Stimulated activated CD8-positive, alpha-beta memory T cell treated with anti-CD3 and anti-CD28 coated beads, Interleukin-12 subunit alpha, Interleukin-12 subunit beta, amount 100 ng/mL, for 4 hours (primary cell): ENCODE data around the gene TNIK.

Source experiments
- DNase-seq: peaks from one replicate; pipeline ENCODE4 v3.0.0-alpha.2; 2020; ENCODE audit warnings: low read depth

TNIK gene

DNA sequence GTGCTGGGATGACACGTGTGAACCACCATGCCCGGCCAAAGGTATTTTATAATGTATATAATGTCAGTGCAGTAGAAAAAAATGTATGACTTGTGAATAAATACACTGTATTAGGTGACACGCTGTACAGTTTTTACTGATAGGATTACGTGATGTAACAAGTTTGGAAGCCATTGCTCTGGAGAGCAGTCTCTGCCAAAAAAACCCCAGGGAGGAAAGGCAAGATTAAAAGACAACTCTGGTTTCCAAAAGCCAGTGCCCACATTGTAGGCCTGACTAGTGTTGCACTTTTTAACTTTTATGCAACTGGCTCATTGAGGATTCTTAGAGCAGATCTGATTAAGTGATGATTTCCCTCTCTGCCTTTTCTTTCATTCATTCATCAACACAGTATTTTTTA lies 371.7 kb downstream of the TNIK start:
- DNase-seq, result no peak

GRCh38 chr3:171086914-171087313 lies 373.3 kb downstream of the TNIK start:
- no peak for DNase-seq

- DNase-seq, result no peak
Observed at GRCh38 chr3:171077261-171077660, 382.9 kb downstream of the TNIK start.

DNA sequence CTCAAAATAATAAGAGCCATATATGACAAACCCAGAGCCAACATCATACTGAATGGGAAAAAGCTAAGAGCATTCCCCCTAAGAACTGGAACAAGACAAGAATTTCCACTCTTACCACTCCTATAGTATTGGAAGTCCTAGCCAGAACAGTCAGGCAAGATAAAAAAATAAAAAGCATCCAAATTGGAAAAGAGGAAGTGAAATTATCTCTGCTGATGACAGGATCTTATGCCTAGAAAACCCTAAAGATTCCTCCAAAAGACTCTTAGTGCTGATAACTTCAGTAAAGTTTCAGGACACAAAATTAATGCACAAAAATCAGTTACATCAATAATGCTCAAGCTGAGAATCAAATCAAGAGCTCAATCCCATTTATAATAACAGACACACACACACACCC lies 387.8 kb downstream of the TNIK start:
- no peak for DNase-seq

GRCh38 chr3:171068658-171069057 lies 391.5 kb downstream of the TNIK start:
- no peak for DNase-seq

GRCh38 chr3:171066206-171066605 lies 394.0 kb downstream of the TNIK start:
- no peak for DNase-seq

GRCh38 chr3:171065732-171066131 lies 394.5 kb downstream of the TNIK start:
- no peak for DNase-seq

GRCh38 chr3:171064461-171064860 lies 395.7 kb downstream of the TNIK start:
- DNase-seq, result no peak

DNA sequence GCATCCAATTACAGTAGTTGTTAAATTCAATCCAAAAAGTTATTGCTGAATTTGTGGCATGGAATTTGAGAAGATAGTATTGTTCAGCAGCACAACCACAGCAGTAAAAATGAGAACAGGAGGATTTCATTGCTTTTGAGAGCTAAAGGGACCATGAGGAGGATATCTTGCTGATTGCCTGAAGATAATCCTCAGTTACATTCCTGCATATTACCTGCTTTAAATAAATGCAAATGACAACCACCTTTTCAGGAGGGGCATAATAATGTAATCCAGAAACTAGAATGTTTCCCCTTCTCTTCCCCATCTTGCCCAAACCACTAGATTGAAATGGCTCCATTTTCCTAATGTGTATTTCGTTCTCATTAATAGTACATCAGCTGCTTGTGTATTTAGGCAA lies 398.5 kb downstream of the TNIK start:
- no peak for DNase-seq

DNA sequence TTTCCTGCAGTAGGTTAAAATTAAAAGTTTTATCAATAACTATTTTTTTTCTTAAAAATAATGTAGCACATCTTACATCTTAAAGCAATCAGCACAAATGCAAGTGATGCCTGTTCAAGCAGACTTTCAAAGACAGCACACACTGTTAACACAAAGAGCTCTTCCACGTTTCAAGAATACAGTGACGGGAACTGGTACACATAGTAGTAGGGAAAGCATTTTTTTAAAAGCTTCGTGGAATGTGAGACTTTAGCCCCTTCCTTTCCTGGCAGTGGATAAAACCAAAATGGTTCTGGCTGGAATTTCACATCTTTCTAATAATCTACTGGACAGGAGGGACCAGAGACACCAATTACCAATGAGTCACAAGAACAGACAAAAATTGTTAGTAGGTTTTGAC lies 400.2 kb downstream of the TNIK start:
- no peak for DNase-seq

DNA sequence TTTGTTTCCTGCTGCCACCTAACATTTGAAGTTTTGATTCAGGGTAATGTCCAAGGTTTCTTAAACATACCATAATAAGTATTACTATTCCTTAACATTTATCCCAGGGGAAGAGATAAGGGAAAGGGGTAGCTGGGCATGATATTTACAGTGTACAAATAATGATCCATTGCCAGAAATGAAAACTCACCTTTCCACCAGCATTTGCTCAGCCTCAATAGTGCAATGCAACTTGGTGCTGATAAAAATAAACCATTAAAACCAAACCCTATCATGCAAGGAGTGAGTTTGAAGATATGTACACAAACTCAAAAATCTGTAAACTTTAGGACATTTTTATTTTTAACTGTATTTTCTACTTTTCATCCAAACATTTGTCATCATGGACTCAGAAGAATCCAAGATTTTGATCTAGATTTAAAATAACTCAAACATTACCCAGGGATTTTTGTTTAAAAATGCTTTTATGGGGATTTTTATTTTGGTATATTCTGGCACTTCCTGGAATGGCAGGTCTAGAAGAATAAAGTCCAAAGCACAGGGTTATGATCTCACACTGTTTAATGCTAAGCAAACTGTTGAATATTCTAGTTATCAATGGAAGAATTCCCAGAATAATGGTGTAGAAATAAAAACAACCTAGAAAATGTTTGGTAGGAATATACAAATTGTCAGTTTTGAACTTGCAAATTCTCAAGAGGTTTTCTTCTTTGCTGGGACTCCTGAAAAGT lies 401.2 kb downstream of the TNIK start:
- DNase-seq, result no peak

DNA sequence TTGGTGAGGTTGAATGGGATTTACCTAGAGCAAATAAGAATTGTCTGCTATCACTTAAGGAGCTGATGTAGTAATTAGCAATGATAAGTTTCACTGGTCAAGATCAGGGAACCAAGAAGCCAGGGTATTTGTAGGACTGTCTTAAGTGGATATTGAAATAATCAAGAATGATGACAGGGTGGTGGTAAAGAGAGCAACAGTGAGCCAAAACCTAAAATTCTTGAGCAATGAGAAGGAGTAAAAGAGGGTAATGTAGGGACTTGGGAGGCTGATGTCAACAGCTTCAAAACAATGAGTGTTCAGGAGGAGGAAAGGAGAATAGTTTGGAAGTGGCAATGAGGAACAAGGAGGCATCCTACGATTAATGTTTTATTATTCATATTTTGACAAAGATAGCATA lies 402.1 kb downstream of the TNIK start:
- no peak for DNase-seq

DNA sequence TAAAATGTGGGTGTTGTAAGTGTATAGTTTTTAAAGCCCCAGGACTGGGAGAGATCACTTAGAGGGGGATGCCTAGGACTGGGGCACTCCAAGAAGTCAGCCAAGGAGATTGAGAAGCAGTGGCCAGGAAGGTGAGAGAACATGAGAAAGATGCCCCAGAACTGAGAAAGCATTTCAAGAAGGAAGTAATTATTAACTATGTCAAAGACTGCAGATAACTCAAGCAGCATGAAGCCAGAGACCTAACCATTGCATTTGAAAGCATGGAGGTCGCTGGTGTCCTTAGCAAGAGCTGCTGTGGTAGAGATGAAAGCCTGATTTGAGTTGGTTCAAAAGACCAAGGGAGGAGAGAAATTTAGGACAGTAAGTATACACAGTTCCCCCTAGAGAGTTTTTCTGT lies 403.1 kb downstream of the TNIK start:
- no peak for DNase-seq

- DNase-seq, result no peak
Observed at GRCh38 chr3:171056528-171056927, 403.7 kb downstream of the TNIK start.

- no peak for DNase-seq
Observed at GRCh38 chr3:171055336-171056178, 404.6 kb downstream of the TNIK start.

- DNase-seq, result no peak
Observed at GRCh38 chr3:171054921-171055320, 405.3 kb downstream of the TNIK start.

DNA sequence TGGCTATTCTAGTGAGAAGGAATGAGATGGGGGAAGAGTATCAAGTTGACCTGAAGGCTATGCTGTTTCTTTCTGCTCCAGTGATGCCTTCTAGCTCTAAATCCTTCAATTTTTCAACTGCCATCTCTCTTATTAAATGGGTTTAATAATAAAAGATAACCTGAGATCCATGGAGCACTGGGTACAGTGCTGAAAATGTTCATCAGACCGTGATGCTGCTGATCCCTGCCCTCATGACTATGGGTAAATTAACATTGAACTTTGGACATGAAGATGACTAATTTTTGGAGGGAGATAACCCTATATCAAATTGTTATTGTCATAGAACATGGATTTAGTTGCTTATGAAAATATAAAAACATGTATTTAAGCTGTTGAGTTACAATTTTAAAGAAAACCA lies 406.0 kb downstream of the TNIK start:
- DNase-seq, result no peak

DNA sequence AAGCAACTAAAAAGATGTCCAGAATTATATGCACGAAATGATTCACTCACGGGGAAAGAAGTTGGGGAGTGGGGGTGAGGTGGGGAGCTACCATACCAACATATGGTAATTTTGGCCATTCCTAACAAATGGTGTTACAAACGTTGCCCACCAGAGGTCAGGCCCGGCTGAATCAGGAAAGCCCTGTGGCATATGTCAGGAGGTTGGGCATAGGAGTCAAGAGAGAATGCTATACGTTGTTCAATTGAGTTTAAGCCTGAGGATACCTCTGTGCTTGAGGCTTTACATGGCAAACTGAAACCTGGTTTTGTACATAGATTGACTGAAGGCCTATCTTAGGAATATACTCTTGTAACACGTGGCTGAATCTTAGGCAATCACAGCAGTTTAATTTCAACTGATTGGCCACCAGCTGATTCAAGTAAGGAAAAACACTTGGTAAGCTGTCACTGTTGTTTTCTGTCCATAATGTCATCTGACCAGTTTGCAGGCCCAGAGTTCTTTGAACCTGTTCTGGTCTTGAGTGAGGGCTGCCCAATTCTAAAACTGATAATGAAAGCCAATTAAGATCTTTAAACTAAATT lies 410.3 kb downstream of the TNIK start:
- no peak for DNase-seq

DNA sequence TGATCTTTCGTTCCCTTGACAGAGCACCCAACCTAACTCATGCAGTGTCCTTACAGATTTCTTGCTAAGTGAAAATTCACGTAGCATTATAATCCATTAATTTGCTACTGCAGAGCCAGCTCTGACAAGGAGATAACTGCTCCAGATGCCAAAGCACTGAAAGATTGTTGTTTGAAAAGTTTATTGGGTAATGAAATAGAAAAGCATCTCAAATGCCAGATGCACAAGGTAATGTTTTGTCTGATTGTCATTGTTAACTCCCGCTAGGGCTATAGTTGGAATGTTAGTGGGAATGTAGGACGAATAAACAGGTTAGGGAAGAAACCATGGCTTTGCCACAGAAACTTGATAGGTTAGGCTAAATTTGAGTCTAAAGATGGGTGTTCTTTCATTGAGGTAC lies 413.4 kb downstream of the TNIK start:
- no peak for DNase-seq

- no peak for DNase-seq
Observed at GRCh38 chr3:171044835-171045793, 415.1 kb downstream of the TNIK start.

- no peak for DNase-seq
Observed at GRCh38 chr3:171044384-171044783, 415.8 kb downstream of the TNIK start.

GRCh38 chr3:171039674-171040073 lies 420.5 kb downstream of the TNIK start:
- DNase-seq, result no peak
